ENCODE data around the gene PLXNB3.

DNA sequence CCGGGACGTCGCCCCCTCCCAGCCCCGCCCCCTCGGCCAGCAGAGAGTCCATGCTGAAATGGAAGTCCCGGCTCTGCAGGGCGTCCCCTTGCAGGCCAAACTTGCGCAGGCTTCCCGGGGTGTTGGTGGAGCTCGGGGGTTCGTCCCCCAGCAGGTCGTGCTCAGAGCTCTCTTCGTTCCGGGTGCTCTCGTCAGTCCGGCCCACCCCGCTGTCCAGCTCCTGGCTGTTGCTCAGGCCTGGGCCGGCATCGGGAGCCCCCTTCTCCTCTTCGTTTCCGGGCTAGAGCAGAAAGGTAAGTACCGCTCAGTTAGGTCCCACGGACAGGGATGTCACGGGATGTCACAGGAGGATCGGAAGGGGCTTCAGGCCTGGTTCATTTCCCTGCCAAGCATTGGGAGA lies 40.6 kb downstream of the PLXNB3 start:
- TF ChIP-seq, protein P1, sequence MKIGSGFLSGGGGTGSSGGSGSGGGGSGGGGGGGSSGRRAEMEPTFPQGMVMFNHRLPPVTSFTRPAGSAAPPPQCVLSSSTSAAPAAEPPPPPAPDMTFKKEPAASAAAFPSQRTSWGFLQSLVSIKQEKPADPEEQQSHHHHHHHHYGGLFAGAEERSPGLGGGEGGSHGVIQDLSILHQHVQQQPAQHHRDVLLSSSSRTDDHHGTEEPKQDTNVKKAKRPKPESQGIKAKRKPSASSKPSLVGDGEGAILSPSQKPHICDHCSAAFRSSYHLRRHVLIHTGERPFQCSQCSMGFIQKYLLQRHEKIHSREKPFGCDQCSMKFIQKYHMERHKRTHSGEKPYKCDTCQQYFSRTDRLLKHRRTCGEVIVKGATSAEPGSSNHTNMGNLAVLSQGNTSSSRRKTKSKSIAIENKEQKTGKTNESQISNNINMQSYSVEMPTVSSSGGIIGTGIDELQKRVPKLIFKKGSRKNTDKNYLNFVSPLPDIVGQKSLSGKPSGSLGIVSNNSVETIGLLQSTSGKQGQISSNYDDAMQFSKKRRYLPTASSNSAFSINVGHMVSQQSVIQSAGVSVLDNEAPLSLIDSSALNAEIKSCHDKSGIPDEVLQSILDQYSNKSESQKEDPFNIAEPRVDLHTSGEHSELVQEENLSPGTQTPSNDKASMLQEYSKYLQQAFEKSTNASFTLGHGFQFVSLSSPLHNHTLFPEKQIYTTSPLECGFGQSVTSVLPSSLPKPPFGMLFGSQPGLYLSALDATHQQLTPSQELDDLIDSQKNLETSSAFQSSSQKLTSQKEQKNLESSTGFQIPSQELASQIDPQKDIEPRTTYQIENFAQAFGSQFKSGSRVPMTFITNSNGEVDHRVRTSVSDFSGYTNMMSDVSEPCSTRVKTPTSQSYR (CRISPR knock-in tag; IDR thresholded peaks at IDR 0.05; ENCODE audit: borderline replicate concordance), result no peak
- TF ChIP-seq PCBP1 (IDR thresholded peaks at IDR 0.05; ENCODE audit: borderline replicate concordance, low read depth, low read length), result no peak
- no peak for TF ChIP-seq USF2 (IDR thresholded peaks at IDR 0.05; ENCODE audit: low read depth, low read length)
- TF ChIP-seq USF2 (CRISPR knock-in tag; IDR thresholded peaks at IDR 0.05; ENCODE audit: borderline replicate concordance), result no peak
- TF ChIP-seq, protein P2, sequence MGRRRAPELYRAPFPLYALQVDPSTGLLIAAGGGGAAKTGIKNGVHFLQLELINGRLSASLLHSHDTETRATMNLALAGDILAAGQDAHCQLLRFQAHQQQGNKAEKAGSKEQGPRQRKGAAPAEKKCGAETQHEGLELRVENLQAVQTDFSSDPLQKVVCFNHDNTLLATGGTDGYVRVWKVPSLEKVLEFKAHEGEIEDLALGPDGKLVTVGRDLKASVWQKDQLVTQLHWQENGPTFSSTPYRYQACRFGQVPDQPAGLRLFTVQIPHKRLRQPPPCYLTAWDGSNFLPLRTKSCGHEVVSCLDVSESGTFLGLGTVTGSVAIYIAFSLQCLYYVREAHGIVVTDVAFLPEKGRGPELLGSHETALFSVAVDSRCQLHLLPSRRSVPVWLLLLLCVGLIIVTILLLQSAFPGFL (CRISPR knock-in tag; IDR thresholded peaks at IDR 0.05), result no peak
- TF ChIP-seq SIN3A (IDR thresholded peaks at IDR 0.05; ENCODE audit: borderline replicate concordance, low read depth, low read length), result no peak
- TF ChIP-seq TAF1 (CRISPR knock-in tag; IDR thresholded peaks at IDR 0.05), result no peak
- no peak for TF ChIP-seq JUND (CRISPR knock-in tag; IDR thresholded peaks at IDR 0.05)
- TF ChIP-seq ZNF782 (CRISPR knock-in tag; IDR thresholded peaks at IDR 0.05; ENCODE audit: borderline replicate concordance), result no peak

Data from HepG2 (cell line).